HG03097 (cell line): ENCODE results near the gene SCG5.

Experiments
- ATAC-seq: cut with Tn5 transposase; IDR thresholded peaks from one replicate; pipeline ENCODE4 v1.9.1; 2021; ENCODE audit not compliant: unreplicated experiment, low FRiP score

Gene SCG5

DNA sequence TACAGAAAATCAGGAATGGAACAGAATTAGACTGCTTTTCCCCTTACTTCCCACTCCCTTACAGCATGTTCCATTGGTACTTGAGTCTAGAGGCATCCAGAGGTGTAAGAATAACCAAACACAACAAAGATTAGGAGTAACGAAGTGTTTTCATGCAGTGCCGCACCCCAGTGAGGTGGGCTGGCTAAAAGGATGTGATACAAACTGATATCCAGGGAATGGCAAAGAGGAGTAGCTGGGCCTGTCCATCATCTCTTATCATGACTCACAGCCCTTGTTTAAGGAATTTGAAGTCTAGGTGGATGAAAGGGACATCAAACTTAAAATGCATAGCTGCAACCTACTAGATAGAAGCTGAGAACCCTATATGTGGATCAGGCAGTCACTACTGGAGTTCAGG, 16.4 kb downstream of the SCG5 start:
- no peak for ATAC-seq

DNA sequence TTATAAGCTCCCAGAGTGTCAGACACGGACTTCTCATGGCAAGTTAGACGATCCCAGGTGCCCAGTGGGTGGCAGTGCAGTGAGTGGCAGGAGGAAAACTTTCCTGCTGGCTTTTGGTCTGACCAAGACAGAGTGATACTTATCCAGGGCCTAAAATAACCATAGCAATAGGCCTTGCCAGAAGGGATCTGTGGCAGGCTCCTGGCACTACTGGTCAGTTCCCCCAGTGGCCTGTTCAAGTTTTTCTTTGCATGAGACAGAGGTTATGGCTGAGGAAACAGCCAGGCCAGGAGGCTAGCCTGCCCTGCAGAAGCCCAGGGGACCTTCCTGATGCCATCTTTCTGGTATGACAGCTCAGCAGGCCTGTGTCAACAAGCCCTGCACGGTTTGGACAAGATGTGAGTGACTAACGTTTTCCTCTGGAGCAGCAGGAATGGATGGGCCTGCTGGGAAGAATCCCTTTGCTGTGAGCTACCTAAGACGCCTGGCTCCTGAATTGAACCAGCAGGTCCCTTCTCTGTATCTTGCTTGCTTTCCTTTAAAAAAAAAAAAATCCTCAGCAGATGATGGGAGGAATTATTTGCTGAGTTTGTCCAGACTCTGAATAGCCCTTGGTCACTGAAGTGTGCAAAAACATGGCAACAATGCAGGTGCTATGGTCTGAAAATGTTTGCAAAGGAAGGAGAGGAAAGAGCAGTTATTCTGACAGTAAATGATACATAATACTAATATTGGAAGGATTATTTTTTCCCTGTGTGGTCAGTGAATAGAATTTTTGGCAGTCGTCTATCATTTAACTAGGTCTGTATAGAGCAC, 18.0 kb downstream of the SCG5 start:
- no peak for ATAC-seq

DNA sequence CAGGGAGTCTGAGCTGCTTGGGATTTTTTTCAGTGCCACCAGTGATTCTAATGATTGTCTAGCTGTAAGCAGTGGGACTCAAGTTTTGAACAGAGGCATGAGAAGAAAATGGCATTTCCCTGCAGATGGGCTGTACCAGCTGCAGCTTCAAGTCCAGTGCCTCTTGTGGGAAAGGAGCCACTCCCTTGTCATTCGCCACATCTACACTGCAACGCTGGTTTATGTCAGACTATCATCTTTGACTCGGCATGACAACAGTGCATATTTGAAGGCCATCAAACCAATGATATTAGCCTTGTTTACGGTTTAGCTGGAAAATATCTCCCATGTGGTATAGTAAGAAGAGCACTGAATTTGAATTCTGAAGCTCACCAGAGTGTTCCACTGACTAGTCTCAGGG, 22.2 kb downstream of the SCG5 start:
- ATAC-seq, result no peak

DNA sequence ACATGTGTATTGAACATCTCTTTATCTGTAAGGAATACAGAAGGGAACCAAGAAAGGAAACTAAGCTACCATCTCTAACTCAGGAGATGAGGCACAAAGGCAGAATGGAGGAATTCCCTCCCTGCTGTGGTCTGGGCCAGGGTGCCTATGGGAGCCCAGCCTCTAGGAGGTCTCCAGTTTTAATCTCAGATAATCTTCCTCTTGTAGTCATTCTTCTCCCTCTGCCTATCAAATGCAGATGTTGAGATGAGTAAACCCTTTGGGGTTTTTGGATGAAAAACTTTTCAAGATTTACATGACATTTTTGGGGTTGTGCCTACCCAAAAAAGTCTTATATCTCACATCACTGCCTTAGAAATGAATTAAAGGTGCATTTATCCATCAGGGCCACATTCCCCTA, 23.3 kb downstream of the SCG5 start:
- no peak for ATAC-seq

DNA sequence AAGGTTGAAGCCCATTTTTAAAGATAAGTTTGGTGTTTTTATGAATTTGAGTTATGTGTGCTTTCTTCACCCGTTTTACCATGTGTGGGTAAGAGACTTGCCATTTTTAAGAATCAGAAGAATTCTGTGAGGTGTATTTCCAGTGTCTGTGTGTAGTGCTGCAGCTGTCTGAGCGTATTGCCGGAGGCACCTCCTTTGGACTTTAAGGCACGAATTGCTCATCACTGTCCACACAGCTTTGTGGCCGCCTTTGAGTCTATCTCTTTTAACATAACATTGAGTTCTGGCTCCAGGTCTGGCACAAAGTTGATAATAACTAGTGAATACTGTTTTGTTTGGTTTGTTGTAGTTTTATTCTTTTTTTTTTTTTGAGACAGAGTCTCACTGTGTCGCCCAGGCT, 25.8 kb downstream of the SCG5 start:
- no peak for ATAC-seq

DNA sequence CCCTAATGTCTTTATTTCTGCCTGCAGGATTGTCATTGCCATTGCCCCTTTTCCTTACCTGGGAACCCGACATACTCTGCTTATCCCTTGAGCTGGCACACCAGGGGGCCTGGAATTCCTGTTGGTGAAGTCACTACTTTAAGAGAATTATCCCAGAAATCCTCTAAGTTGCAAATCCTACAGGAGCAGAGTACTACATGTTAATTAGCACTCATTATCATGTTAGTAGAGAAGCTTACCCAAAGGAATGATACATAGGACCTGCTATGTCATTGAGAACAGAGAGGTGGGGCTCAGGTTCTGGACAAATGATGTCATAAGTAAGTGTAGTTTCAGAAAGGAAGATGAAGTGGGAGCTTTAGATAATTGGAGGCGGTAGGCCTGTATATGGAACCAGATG, 27.4 kb downstream of the SCG5 start:
- ATAC-seq, result no peak

DNA sequence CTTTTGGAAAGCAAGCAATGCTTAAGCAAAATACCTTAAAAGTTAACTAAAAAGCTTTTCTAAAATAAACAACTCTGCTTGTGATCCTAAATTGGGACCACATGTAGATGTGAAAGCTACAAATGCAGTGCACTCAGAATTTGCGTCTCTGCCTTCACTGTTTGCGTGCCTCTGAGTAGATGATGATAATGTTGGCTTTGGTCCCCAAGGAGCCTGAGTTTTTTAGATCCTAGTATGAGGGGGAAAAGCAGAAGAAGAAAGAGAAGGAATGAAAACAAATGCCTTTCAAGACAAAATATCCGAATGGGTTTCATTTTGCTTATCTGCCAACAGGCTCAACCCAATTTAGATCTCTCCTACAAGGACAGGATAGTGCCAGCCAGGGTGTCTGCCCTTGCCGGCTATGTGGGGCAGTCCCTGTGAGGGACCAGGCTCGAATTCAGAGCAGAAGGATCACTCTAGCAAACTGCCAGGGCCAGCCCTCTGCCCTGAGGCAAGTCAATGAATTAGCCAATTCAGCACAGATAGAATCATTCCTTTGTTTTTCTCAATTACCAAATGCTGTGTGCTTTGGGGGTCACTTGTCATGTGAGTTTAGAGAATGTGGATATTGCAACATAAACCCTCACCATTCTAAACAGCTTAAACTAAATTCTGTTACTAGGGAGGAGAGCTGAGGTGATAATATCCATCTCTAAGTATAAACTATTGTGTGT, 28.5 kb downstream of the SCG5 start:
- no peak for ATAC-seq

DNA sequence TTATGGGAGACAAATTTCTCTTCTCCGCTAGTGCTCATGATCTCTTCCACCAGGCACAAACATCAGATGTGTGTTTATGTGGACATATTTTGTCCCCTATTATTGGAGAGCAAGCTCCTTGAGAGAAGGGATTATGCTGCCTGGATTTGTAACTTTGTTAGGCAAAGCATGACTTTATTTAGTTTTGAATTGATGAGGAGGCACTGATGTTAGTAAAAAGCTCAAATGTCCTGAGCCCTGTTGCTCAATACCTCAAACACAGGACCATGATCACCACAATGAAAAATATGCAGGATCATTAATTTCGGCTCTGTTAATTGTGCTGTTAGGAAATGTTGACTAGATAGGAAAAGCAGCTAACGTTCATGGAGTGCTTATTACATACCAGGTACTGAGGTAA, 29.1 kb downstream of the SCG5 start:
- no peak for ATAC-seq

DNA sequence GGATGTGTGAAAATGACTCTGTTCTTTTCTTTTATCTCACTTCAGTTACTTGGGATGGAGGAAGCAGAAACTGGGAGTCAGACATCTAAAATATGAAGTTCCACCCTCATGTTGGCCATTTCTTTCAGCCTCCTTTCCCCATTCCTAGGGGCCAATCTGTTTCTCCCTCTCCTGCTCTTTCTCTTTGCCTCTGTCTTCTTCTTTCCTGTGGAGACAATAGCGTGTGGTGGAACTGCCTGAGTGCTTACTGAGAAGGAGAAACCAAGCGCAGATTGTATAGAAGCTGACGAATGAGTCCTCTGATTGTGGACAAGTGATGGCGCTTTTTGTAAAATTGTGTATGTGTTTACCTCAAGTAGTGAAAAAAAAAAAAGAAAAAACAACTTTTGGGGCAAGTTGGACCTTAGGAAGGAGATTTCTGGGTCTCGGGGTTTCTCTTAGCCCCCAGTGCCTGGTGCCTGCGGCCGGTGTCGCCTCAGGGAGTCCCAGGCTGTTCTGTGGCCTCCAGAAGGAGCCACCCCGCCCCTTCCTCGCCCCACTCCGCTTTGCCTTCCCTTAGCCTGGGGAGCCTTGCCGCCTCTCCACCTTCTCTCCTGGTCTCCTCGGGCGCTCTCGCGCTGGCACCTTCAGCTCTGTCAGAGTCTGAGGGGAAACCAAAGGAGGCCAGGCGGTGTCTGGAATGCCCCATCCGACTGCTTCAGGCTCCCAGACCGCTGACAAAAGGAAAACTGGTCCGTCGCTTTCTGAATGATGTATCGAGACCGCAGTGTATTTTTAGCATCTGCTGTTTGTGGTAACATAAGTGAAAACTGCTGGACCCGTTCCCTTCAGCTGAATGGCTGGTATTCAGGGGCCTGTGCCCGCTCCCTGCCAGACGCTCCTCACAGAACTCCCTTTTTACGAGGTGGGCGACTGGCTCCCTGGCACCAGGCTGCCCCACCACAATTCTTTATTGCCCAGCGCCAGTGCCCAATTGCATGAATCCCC, 30.1 kb downstream of the SCG5 start:
- ATAC-seq, result no peak

DNA sequence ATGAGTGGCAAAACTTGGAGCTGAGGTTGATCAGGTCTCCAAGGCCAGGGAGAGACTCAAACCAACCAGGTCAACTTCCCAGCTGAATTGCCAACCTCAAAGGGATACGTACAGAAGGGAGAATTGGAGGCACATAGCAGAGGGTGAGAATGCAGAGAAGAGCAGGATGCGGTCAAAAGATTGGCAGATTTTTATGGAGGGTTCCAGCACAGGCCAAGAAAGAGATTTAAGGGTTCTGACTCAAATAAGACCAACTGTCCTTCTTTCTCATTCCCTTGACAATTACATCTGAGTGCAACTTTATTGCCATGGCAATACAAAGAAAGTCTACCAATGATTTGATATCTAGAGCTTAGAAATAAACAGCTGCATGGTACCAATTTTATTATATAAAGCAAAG, 33.2 kb downstream of the SCG5 start:
- ATAC-seq, result no peak

DNA sequence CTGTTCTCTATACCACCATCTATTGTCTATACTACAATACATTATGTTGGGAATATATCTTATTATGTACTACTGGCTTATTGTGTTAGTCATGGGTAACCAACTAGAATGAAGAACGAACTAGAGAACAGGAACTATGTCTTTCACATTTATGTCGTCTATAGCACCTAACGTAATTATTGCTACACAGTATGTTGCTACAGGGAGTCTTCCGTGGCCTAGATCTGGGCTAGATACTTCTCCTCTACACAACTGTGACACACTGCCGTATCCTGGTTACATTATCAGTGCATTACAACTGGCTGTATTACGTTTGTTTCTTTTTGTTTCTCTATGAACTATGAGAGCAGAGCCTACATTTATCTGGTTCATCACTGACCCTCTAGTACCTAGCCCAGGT, 34.0 kb downstream of the SCG5 start:
- no peak for ATAC-seq

DNA sequence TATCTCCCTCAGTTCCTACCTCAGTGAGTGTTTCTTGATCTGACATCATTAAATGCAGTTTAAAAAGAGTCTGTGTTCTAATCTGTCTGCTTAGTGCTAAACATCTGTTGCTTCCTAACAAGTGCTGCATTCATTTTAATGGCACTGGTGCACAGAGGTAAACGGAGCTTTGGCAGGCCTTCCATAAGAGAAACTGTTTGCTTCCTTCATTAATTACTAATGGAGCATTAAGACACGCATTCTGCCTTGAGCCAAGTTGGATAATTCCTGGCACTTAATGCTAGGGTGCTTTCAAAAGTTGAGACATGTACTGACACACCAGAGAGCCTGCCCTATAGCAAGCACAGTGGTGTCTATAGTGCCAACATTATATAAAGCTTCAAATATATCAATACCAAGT, 34.7 kb downstream of the SCG5 start:
- no peak for ATAC-seq

DNA sequence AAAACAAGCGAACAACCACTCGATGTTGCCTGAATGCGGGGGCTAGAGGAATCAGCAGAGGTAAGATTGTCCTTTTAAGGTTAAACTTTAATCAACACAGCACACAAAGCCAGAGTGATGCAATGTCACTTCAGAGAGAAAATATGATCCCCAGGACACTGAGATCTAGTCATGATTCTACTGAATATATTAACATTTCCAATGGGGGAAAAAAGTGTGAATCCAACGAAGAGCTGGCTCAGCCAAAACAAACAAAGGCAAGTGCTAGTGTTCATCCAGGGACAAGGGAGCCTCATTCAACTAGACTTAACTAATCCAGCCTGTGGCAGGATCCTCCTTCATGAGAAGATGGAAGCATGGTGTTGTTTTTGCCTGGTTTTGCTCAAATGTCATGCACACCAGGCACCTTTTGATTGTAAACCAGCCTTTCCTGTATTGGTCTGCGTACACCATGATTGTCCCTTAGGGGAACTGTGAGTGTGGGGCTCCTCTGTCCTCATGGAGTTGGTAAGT, 35.8 kb downstream of the SCG5 start:
- ATAC-seq, result no peak

DNA sequence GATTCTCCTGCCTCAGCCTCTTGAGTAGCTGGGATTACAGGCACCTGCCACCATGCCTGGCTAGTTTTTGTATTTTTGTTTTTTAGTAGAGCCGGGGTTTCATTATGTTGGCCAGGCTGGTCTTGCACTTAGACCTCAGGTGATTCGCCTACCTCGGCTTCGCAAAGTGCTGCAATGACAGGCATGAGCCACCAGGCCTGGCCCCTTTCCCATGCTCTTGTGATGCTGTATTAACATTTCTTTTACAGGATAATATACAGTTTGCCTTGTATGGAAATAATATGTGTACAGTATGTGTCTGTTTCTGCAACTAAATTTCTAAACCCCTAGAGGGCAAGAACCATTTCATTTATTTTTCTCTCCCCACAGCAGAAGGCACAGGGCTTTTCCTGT, 37.8 kb downstream of the SCG5 start:
- no peak for ATAC-seq

DNA sequence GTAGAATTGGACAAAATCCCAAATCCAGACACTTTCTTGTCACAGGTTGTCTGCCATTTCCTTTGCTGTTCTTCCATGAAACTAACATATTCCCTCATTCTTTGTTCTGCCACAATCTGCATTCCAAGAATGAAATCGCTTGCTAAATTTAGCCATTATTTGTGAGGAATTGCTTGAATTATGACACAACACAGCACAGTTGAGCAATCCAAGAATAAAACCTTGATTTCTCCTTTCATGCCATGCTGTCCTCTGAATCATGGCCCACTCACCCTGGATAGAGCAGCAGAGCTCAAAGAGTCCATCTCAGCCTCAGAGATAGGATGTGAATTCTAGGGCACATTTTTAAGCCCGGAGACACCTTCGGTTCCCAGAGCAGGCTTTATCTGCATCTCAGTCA, 41.1 kb downstream of the SCG5 start:
- no peak for ATAC-seq

DNA sequence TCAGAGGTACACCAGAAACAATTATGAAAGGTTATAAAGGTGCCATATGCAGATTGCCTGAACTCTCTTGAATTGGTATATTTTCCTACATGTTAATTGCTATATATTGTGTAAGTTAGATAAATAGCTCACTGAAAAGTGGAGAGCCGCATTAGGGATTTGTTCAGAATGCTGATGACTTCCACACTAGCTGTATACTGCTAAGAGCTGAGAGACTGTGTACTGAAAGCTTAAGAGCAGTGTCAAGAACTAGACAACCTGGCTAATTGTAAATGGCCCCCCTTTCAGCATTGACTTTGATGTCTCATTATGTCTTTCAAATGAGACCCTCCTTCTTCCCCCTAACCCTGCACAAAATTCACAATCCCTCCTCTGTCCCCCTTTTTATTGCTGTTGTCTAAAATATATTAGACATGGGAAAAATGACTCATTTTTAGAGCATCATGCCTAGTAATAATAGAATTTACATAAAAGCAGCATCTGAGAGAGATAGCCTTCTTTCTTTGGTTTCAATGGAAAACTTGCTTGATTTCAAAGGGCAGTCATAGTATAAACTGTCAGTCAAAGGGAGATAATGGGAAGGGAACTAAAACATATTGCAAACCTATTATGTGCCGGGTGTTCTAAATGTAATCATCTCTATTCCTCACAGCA, 41.6 kb downstream of the SCG5 start:
- ATAC-seq, result no peak

DNA sequence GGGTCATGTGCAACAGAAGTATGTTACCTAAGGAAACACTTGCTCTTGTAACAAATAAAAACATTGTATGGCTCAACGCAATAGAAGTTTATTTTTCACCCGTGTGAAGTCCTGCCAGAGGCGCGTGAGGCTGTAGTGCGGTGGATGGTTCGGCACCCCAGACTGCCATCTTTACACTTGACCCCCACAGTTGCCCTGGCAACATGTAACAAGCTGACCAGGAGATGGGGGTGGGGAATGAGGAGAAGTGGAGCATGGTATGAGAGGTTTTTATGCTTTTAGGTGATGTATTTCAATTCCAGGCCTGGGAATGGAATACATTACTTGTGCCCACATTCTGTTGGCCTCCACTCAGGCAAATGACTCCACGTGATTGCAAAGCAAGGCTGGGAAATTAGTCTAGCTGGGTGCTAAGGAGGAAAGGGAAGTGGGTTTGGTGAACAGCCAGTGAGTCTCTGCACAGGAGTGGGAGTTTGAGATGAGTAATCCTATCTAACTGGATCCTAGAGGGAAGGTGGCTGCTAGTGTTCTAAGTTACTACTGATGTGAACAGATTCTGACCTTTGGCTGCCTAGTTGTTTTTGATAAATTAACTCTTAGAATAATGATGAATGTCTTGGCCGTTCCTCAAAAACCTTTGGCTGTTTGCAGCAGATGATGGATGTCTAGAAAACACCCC, 42.5 kb downstream of the SCG5 start:
- ATAC-seq, result no peak

DNA sequence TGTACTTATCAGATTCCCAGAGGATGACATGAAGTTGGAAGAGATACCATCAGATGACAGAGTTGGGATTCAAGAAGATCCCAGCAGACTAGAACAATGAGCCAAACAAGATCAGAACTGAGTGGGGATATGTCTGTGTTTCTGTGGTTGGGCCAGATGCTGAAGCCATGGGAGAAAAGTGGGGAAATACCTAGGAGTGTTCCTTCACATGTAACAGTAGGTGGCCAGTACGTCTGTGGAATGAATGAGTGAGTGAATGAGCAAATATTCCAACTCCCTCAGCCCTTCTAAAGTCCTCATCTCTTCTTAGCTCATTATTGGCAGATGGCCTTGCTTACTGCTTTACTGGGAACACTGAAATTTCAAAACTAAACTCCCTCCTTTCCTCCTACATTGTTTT, 44.1 kb downstream of the SCG5 start:
- no peak for ATAC-seq

DNA sequence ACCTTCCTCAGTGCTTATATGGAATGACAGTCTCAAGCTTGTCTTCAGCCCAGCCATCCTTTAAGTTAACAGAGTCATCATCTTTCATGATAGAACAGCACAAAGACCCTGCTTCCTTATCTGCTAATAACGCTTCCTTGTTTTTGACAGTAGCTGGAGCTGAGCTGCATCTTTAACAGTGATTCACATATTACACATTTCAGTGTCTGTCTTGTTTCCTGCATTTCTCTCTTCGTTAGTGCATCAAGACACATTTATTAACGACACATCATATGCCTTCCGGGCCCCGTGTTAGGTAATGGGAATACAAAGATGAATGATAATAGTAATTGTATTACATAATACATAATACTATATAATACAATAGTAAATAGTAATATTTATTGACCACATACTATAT, 46.0 kb downstream of the SCG5 start:
- ATAC-seq, result no peak

DNA sequence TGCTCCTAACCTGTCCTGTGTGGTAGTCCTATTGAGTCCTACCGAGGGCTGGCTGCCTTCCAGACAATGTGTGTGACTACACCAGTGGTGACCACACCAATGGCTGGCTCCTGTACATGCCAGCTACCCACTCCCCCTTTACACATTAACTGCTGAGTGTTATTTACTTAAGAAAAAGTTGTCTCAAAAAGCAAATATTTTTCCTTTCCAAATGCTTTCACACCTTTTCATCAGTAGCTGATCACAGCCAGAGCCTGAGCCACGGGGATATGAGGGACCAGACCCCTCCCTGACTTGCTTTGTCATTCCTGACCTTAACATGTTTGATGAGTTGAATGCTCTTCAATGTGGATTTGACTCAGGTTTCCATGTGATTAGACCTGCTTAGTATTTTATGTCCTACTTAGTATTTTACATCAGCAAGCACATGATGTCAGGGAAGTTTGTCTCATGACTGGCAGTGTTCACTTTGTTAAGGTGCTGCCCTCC, 46.7 kb downstream of the SCG5 start:
- ATAC-seq, result no peak
